HEK293 (cell line): ENCODE measurements around the gene C3orf20.
A peak's percentile ranks its signal among the peaks of the same experiment; 100 is the strongest.

Source experiments
- CTCF ChIA-PET: fragments of 350-600 bp; formaldehyde crosslinking; extraction: SDS; loops from one replicate; lab custom pipeline; 2021; ENCODE audit warnings: antibody characterized with exemption; lab: Yijun Ruan, JAX
- POLR2A ChIA-PET: fragments of 300-600 bp; formaldehyde crosslinking; extraction: SDS; loops from one replicate; lab custom pipeline; 2020; ENCODE audit warnings: antibody characterized with exemption, inconsistent platforms; lab: Yijun Ruan, JAX
- H3K27ac ChIP-seq: fragments of 200-500 bp; sonication (Bioruptor generic); 2 replicates; pipeline ENCODE4 v1.5.1; 2014; ENCODE audit warnings: low read depth, low read length, control low read depth, inconsistent platforms; ENCODE audit errors: extremely low read depth
- H3K36me3 ChIP-seq, 2 experiments: fragments of 200-500 bp in 1 of 2; sonication (Bioruptor generic) in 1 of 2; 1 replicate in 1 of 2; 2 replicates in 1 of 2; pipeline ENCODE4 v1.5.1; 2014 to 2017; ENCODE audit warnings: inconsistent platforms in 2 of 2, low read length in 2 of 2; ENCODE audit not compliant: control insufficient read depth in 2 of 2, insufficient read depth in 1 of 2
- H3K4me1 ChIP-seq: fragments of 200-500 bp; sonication (Bioruptor generic); 2 replicates; pipeline ENCODE4 v1.5.1; 2014; ENCODE audit warnings: mild to moderate bottlenecking, low read length, inconsistent platforms; ENCODE audit not compliant: control insufficient read depth, insufficient read depth
- H3K4me3 ChIP-seq: 2 replicates; pipeline ENCODE4 v1.5.1; 2011; ENCODE audit warnings: low read depth, mild to moderate bottlenecking, control low read depth, low read length, moderate library complexity
- H3K9me3 ChIP-seq: fragments of 200-500 bp; sonication (Bioruptor generic); 2 replicates; pipeline ENCODE4 v1.5.1; 2014; ENCODE audit warnings: low read depth, low read length, inconsistent platforms; ENCODE audit not compliant: control insufficient read depth, insufficient read depth
- BCL11A ChIP-seq: fragments of 450-650 bp; formaldehyde crosslinking; IDR thresholded peaks from 2 replicates; pipeline ENCODE4 v1.5.1; 2016; ENCODE audit warnings: low read depth, missing biosample characterization, missing genetic modification characterization
- FEZF1 ChIP-seq: fragments of 450-650 bp; formaldehyde crosslinking; IDR thresholded peaks from 2 replicates; pipeline ENCODE4 v1.5.1; 2016; ENCODE audit warnings: missing biosample characterization, missing genetic modification characterization
- GFI1B ChIP-seq: fragments of 450-650 bp; formaldehyde crosslinking; IDR thresholded peaks from 2 replicates; pipeline ENCODE4 v1.5.1; 2016; ENCODE audit warnings: missing biosample characterization, missing genetic modification characterization
- MYNN ChIP-seq: fragments of 450-650 bp; formaldehyde crosslinking; IDR thresholded peaks from 2 replicates; pipeline ENCODE4 v1.5.1; 2016; ENCODE audit warnings: missing biosample characterization, missing genetic modification characterization, borderline replicate concordance
- MZF1 ChIP-seq: fragments of 450-650 bp; formaldehyde crosslinking; IDR thresholded peaks from 2 replicates; pipeline ENCODE4 v1.5.1; 2017; ENCODE audit warnings: missing biosample characterization, missing genetic modification characterization, borderline replicate concordance
- OSR2 ChIP-seq: fragments of 450-650 bp; formaldehyde crosslinking; IDR thresholded peaks from 2 replicates; pipeline ENCODE4 v1.5.1; 2016; ENCODE audit warnings: missing biosample characterization, missing genetic modification characterization
- PRDM10 ChIP-seq: fragments of 450-650 bp; formaldehyde crosslinking; IDR thresholded peaks from 2 replicates; pipeline ENCODE4 v1.5.1; 2016; ENCODE audit warnings: missing biosample characterization, missing genetic modification characterization
- WT1 ChIP-seq: fragments of 450-650 bp; formaldehyde crosslinking; IDR thresholded peaks from 2 replicates; pipeline ENCODE4 v1.5.1; 2016; ENCODE audit warnings: missing biosample characterization, missing genetic modification characterization
- ZBTB20 ChIP-seq: fragments of 450-650 bp; formaldehyde crosslinking; IDR thresholded peaks from 2 replicates; pipeline ENCODE4 v1.5.1; 2016; ENCODE audit warnings: missing biosample characterization, missing genetic modification characterization
- ZFP37 ChIP-seq: fragments of 450-650 bp; formaldehyde crosslinking; IDR thresholded peaks from 2 replicates; pipeline ENCODE4 v1.5.1; 2016; ENCODE audit warnings: missing biosample characterization, missing genetic modification characterization
- ZFP41 ChIP-seq: fragments of 450-650 bp; formaldehyde crosslinking; IDR thresholded peaks from 2 replicates; pipeline ENCODE4 v1.5.1; 2016; ENCODE audit warnings: missing biosample characterization, missing genetic modification characterization, borderline replicate concordance
- ZIC2 ChIP-seq: fragments of 450-650 bp; formaldehyde crosslinking; IDR thresholded peaks from 2 replicates; pipeline ENCODE4 v1.5.1; 2016; ENCODE audit warnings: missing biosample characterization, missing genetic modification characterization
- ZNF132 ChIP-seq: fragments of 450-650 bp; formaldehyde crosslinking; IDR thresholded peaks from 2 replicates; pipeline ENCODE4 v1.5.1; 2017; ENCODE audit warnings: missing biosample characterization, missing genetic modification characterization, borderline replicate concordance
- ZNF16 ChIP-seq: fragments of 450-650 bp; formaldehyde crosslinking; IDR thresholded peaks from 2 replicates; pipeline ENCODE4 v1.5.1; 2016; ENCODE audit warnings: low read depth, missing biosample characterization, missing genetic modification characterization
- ZNF335 ChIP-seq: fragments of 450-650 bp; formaldehyde crosslinking; conservative IDR thresholded peaks from 2 replicates; pipeline ENCODE4 v1.5.1; 2016; ENCODE audit warnings: missing biosample characterization, missing genetic modification characterization
- ZNF362 ChIP-seq: fragments of 450-650 bp; formaldehyde crosslinking; IDR thresholded peaks from 2 replicates; pipeline ENCODE4 v1.5.1; 2016; ENCODE audit warnings: missing biosample characterization, missing genetic modification characterization
- ZNF423 ChIP-seq: fragments of 450-650 bp; formaldehyde crosslinking; IDR thresholded peaks from 2 replicates; pipeline ENCODE4 v1.5.1; 2016; ENCODE audit warnings: missing biosample characterization, missing genetic modification characterization
- ZNF561 ChIP-seq: fragments of 450-650 bp; IDR thresholded peaks from 2 replicates; pipeline ENCODE4 v1.5.1; 2018; ENCODE audit warnings: missing biosample characterization, missing genetic modification characterization, borderline replicate concordance
- ZNF626 ChIP-seq: fragments of 450-650 bp; sonication (Bioruptor Pico); formaldehyde crosslinking; IDR thresholded peaks from 2 replicates; pipeline ENCODE4 v1.5.1; 2018; ENCODE audit warnings: missing biosample characterization, missing genetic modification characterization, inconsistent platforms
- ZNF670 ChIP-seq: fragments of 450-650 bp; formaldehyde crosslinking; IDR thresholded peaks from 2 replicates; pipeline ENCODE4 v1.5.1; 2016; ENCODE audit warnings: missing biosample characterization, missing genetic modification characterization, low read depth
- ZNF701 ChIP-seq: fragments of 450-650 bp; formaldehyde crosslinking; IDR thresholded peaks from 2 replicates; pipeline ENCODE4 v1.5.1; 2016; ENCODE audit warnings: missing biosample characterization, missing genetic modification characterization
- ZNF837 ChIP-seq: fragments of 450-650 bp; formaldehyde crosslinking; IDR thresholded peaks from 2 replicates; pipeline ENCODE4 v1.5.1; 2016; ENCODE audit warnings: missing biosample characterization, missing genetic modification characterization
- ZNF843 ChIP-seq: fragments of 450-650 bp; formaldehyde crosslinking; IDR thresholded peaks from 2 replicates; pipeline ENCODE4 v1.5.1; 2016; ENCODE audit warnings: missing biosample characterization, missing genetic modification characterization

The C3orf20 gene

GRCh38 chr3:14631101-14631497 is 43.8 kb upstream of the C3orf20 start:
- POLR2A ChIA-PET, result interaction anchor here (0.7 kb wide), 1 partner anchor 434 kb away, joined by 4 read pairs; no protein-coding TSS in a partner anchor
- CTCF ChIA-PET, result interaction anchor here (0.7 to 3.5 kb wide), 5 partner anchors 13 to 428 kb away, joined by 4 to 15 read pairs (median 6); no protein-coding TSS in a partner anchor
- Histone ChIP-seq H3K9me3 (no peaks in the 10 kb centered on the region), H3K36me3 (no peaks in the 10 kb centered on the region), H3K27ac (no peak overlapping the region), H3K4me1 (no peaks in the 10 kb centered on the region), H3K4me3 (no peak overlapping the region)
- TF ChIP-seq ZBTB20 (tag by site-specific recombination), result no peak
- no peak for TF ChIP-seq MZF1
- no peak for TF ChIP-seq GFI1B (tag by site-specific recombination)
- TF ChIP-seq MYNN, result no peak
- no peak for TF ChIP-seq ZNF362 (tag by site-specific recombination)
- no peak for TF ChIP-seq ZFP37
- TF ChIP-seq ZNF843, result no peak

GRCh38 chr3:14631687-14632441 is 43.1 kb upstream of the C3orf20 start:
- no peak for TF ChIP-seq ZIC2 (tag by site-specific recombination)
- TF ChIP-seq WT1 (tag by site-specific recombination), result no peak
- no peak for TF ChIP-seq BCL11A (tag by site-specific recombination)
- TF ChIP-seq ZNF626 (tag by site-specific recombination), result no peak
- no peak for TF ChIP-seq ZNF132 (tag by site-specific recombination)
- TF ChIP-seq FEZF1, result no peak
- no peak for TF ChIP-seq ZNF16 (tag by site-specific recombination)
- TF ChIP-seq ZNF423, result no peak
- no peak for TF ChIP-seq ZNF561 (tag by site-specific recombination)
- no peak for TF ChIP-seq OSR2
- no peak for TF ChIP-seq ZNF701 (tag by site-specific recombination)
- no peak for TF ChIP-seq ZFP41
- no peak overlapping the region for H3K4me3 ChIP-seq
- no peaks in the 10 kb centered on the region for H3K36me3 ChIP-seq
- H3K9me3 ChIP-seq, result no peaks in the 10 kb centered on the region
- POLR2A ChIA-PET, result no interaction called here
- CTCF ChIA-PET, result interaction anchor here (0.7 to 3.5 kb wide), 12 partner anchors 9 to 428 kb away, joined by 3 to 15 read pairs (median 5); no protein-coding TSS in a partner anchor
- no peaks in the 10 kb centered on the region for H3K4me1 ChIP-seq
- no peak overlapping the region for H3K27ac ChIP-seq

GRCh38 chr3:14632442-14632930 is 42.5 kb upstream of the C3orf20 start:
- Histone ChIP-seq H3K4me3 (no peak overlapping the region), H3K9me3 (no peaks in the 10 kb centered on the region), H3K4me1 (no peaks in the 10 kb centered on the region)
- CTCF ChIA-PET, result interaction anchor here (1.0 to 3.5 kb wide), 10 partner anchors 11 to 429 kb away, joined by 3 to 15 read pairs (median 6); no protein-coding TSS in a partner anchor
- TF ChIP-seq ZNF670 (tag by site-specific recombination), result no peak
- no peak for TF ChIP-seq ZNF837 (tag by site-specific recombination)
- no peak for TF ChIP-seq PRDM10 (tag by site-specific recombination)
- TF ChIP-seq ZNF335, result 0 out of 2 replicates have a peak, but pooled peaks have one; percentile 24
- TF ChIP-seq, all 188 proteins: peak for 1
- H3K27ac ChIP-seq, result no peak overlapping the region
- POLR2A ChIA-PET, result no interaction called here
- no peaks in the 10 kb centered on the region for H3K36me3 ChIP-seq
